Pulmonary artery endothelial cell (primary cell): ENCODE results near the gene TRIM29. TPM values are rescaled to one million over a fixed set of nuclear protein-coding genes. Genes with fewer than 3 reads are reported as not detected.

Experiments used
- DNase-seq: peaks from one replicate; pipeline ENCODE4 v3.0.0-alpha.2; 2011; ENCODE audit warnings: low read depth, low spot score
- total RNA-seq: library from RNA; depleted of rRNA; stranded (reverse); fragments of >200 nt; gene quantifications from 2 replicates; pipeline ENCODE4 v1.2.3, GENCODE V29; 2014

Gene TRIM29
- total RNA-seq, 1 donor from 2014 or later, result not detected

DNA sequence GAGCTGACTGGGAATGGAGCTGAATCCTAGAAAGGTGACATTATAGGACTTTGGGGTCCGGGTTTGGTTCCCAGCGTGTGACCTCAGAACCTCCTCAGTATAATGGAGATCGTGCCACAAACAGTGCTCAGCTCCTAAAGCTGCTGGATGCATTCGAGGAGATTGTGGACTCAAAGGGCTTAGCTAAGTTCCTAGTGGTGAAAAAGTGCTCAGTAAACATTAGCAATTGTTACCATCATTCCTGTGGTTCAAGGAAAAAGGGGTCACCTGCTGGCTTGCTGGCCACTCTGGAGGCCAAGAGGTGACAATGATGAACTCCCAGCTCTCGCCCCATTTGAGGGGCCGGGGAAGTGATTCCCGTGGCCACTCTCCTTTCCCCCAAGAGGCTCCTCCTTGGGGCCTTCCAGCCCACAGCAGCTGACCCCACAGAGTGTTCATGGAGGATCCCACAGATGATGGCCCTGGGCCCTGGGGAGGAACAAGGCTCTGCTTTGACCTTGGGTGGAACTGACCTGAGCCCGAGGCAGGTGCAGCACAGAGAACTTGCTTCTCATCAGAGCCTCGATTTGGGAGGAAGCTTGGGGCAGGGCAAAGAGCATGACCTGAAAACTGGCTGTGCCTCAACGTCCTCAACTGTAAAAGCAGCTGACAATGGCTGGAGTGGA lies 40.1 kb downstream of the TRIM29 start:
- no peak for DNase-seq

DNA sequence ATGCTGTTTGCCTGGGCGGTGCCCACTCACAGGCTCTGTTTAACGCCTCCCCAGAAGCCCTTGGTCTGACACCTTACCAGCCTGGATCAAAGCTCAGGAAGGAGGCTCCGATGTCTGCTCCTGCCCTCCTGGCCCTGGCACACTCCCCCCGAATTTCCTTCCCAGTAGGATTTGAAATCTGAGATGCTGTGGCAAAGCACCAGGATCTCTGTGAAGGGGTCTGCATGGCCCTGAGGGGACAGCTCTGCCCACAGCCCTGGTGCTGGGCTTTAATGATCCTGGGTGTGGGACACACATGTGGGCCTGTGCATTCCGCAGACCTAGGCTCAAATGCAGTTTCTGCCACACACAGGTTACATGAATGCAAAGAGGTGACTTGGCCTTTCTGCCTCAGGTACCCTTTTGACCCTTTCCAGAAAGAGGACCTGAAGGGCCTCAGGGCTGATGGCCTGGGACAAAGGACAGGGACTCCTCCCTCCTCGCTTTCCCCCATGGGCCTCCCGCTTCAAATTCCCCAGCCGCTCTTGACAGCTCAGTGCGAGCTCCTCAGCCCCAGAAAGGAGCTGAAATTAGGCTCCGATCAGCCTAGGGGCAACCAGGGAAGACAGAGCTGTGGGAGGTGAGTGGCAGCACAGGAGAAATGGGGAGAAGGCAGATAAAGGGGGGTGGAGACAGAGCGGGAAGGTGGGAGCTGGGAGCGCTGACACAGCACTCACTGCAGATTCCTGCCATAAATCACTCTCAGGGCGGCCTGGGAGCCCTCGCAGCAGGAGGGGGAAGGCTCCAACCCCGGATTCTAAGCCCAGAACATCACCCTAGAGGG lies 41.3 kb downstream of the TRIM29 start:
- DNase-seq, result no peak

DNA sequence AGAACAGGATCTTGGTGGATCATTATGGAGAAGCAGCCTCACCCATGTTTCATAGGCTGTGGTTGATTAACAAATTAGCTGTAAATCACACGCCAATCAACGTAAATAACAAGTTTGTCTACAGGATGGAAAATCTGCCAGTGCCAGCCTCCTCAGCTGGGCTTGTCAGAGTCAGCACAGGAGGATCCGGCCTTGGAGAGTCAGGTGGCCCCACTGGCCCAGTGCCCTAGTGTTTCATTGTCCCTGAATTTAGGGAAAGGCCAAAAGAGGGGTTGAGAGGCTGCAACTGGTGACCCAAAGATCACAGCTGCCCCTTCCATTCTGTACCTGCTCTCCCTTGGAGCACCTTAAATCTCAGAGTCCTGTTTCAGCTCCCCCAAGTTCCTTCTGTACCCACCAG lies 42.4 kb downstream of the TRIM29 start:
- DNase-seq, result no peak

DNA sequence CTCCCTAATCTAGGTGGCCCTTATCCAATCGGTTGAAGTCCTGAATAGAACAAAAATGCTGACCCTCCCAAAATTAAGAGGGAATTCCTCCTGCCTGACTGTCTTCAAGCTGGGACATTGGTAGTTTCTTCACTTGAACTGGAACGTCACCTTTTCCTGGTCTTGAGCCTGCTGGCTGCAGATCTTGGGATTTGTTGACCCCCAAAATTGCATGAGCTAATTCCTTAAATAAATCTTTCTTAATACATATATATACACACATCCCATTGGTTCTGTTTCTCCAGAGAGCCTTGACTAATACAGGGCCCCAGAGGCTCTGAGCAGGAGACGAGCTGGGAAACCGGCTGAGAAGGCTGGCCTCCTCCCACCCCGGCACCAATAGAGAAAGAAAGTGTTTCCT lies 46.2 kb downstream of the TRIM29 start:
- DNase-seq, result no peak

DNA sequence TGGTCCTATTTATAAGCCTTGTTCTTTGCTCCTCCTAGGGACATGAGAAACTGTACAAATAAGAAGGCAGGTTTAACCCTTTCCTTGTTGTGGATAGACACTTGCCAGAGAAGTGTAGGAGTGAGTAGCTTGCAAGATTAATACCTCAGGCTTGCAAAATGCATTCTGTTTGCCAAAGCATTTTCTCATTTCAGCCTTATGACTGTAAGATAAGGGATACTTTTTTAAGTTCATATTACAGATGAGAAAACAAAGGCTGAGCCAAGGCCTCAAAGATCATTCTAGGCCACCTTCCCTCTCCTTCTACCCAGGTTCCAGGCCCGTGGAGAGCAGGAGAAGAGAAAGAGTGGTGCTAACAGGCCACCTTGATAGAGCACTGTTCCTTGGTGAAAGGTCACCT lies 46.8 kb downstream of the TRIM29 start:
- no peak for DNase-seq

DNA sequence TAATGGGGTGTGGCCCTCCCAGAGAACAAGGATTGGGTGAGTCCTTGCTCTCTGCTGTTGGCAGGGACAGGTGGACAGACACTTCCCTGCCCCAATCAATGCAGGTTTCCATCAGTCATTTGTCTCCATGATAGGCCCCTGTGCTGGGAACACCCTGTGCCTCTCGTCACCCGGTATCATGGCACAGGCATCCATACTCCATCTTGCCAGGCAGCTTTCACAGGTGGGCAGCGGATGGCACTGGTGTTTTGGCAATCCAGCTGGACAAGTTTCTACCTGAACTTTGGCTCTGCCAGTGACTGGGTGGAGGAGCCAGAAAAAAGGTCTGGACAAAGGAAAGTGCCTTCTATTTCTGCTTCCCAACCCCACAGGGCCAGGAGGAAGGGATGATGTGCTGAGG lies 47.5 kb downstream of the TRIM29 start:
- DNase-seq, result no peak

DNA sequence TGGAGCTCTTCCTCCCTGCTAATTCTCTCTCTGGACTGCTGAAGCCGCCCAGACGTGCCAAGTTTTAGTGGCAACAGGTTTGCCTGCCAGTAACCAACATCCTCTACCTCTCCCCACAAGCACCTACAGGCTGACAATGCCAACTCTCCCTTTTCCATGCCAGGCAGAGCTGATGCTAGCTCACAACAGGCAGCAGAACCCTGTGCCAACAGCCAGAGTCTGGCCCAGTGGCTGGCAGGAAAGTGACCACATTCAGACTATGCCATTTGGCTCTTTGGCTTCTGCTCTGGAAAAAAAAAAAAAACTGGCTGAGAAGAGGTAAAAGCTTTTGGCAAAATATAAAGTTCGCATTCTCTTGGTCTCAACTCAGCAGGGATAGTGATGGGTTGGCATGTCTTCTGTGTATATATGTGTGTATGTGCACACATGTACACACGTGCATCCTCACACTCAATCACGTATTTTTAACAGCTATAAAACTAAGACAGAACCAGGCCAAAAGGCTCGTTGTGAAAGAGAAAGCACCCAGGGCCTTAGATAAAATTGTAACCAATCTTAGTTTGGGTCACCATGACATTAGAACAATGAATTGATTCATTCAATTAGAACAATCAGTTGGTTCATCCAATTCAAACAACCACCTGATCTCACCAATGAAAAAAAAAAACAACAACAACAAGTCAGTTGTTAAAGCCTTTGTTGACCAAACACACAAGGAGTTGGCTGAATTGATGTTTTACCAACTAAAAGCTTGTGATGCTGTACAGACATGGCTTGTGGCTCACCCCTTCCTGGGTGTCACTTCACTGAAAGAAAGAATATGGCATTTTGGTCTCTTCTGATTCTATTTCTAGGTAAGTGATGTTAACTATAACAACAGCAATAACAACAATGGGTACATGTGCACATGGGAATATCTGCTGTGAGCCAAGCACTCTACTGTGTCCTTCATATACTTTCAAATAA lies 48.6 kb downstream of the TRIM29 start:
- no peak for DNase-seq

DNA sequence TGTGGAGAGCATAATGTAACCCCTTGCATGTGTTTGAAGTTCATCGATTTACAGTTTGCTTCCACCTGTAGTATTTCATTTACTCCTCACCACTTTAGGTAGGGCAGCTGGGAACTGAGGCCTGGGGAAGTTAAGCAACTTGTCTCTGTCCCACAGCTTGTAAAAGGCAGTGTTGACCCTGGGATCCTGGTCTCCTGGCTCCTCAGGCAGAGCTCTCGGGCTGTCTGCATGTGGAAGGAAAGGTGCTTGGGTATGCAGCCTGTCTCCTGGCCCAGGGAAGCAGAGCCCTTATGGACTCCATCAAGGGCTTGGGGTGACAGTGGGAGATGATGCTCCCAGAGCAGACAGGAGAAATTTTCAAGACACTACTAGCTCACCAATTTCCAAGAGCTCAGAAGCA lies 49.9 kb downstream of the TRIM29 start:
- DNase-seq, result no peak

DNA sequence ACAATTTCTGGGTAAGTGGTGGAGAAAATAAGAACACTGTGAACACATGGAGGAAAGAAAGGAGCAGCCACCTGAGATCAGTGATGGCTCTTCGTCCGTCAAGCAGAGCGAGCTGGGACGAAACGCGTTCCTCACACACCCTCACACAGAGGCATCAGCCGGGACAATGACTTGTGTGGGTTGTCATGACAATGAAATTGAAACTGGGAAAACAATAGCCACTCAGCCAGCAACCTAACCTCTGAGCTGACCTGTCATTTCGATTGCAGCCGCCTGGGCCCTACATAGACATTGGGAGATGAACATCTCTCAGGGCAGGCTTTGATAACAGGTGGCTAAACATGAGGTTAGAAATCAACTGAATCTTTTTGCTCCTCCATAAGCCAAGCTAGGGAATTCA lies 51.3 kb downstream of the TRIM29 start:
- DNase-seq, result no peak

DNA sequence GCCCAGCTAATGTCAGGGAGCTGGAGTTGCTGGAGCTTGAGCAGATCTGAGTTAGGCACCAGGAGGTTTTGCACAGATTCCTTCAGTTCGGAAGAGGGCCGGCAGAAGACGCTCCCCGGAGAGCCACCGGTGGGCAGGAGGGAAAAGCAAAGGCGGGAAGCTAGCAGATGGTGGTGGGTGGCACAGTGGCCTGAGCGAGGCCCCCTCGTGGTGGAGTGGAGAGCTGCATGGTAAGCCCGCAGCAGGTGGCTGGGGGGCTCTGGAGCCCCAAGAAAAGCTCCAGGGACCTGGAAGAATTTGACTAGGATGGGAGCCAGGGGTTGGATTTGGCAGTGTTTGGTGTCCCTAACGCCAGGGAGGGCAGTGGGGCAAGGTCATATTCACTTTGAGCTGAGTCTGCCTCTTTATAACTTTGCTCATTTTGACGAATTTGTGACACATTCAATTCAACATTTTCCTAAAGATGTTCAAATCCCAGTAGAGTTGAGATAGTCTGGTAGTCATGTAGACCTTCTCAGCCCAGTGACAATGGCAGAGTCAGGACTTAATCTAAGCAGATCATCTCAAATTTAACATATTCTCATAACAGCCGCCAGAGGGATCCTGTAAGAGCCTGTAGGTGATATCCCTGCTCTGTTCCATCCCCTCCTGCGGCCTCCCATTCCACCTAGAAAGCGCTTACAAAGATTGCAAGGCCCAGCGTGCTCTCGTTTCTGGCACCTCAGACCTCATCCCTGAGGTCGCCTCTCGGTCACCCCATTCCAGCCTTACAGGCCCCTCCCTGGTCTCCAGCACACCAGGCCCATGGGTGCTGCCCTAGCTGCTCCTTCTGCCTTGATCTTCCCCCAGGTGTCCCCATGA lies 57.9 kb downstream of the TRIM29 start:
- no peak for DNase-seq

DNA sequence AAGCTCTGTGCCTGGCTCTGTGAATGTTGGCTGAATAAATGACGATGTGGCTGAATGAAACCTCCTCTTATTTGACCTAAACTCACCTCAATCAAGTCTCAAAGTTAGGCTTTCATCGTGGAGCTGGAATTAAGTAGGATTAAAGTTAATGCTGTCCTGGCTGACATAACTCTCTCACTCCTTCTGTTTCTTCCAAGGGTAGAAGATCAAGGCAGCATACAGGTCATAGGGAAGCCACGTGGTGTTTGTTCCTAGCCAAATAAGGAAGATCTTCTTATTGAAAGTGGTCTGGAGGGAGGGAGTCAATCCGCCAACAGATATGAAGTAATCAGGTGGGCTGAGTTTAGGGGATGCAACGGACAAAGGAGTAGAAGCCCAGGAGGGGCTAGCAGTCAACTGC lies 59.5 kb downstream of the TRIM29 start:
- no peak for DNase-seq

DNA sequence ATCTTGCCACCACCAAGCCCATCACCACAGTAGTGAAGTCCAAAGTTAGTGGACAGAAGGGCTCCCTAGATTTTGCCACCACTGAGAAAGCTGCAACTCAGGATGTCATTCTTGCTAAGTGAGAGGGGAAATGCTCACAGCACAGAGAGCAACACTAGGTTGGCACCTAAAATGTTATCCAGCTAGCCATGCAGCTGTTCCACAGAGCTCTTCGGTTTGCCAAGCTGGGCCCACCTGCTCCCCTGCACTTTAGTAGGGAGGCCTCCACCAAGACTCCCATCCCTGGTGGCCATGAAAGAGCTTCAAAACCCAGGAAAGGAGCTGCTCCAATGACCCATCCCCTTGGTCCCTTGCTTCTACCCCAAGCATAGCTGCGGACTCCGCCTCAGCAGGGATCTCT lies 63.8 kb downstream of the TRIM29 start:
- DNase-seq, result no peak

DNA sequence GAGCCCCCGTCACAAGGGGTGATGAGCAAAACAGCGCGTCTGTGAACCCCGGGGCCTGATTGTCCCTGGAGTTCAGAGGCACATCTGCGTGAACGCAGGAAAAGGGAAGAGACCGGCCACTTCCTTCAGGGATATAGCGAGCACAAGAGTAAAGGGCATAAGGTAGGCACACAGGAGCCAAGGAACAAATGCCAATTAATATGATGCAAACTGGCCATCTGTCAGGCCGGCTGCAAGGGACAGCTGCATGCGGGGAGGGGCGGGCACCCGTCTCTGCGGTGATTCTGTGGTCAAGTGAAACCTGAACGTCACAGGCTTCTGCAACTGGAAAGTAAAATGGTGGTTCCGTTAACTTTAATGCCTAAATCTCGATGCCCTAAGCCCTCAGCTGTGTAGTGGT lies 64.7 kb downstream of the TRIM29 start:
- no peak for DNase-seq

DNA sequence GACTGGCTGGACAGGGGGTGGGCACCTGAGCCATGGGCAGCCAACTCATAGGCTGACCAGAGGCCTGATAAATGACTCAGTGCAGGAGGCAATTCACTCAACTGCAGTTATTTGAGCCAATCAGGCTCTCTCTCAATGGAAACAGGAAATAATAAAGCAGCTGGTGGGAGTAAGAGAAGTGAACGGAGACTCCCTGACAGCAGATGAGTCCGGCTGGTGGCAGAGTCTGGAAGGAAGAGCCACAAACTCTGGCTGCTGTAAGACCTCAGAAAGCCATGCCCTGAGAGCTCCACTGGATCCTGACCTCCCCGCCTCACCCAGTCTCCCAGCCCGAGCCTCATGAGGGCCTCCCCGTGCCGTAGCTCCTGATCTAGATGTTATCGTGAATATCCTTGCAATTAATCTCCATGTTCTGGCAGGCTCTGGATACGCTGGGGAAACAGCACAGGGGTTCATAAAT lies 69.8 kb downstream of the TRIM29 start:
- DNase-seq, result no peak

DNA sequence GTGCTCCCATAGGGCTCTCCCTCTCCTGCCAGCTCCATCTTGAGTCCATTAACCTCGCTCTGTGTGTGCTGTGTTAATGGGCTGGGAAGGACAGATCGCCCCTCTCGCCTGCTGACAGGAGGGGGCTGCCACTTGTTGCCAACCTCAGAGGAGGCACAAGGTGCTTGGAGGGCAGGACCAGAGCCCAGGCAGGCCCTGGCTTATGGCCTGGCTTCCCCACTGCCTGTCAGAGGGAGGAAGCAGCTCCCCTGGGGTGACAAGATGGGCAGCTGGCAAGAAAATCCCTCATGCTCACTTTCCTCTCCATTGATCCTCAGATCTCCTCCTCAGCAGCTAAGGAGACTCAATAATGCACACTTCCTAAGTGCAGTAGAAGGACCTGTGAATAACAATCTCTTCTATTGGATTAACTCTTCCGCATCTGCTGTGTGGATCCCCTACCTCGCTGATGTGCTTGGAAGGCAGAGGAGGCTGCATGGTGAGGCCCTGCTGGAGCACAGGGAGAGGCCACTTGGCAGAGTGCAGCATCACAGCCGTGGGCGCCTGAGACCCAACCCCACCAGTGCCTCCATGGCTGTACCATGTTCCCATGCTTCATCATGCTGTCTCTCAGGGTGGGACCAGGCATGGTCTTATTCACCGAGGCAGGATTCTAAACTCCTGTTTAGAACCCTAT lies 70.3 kb downstream of the TRIM29 start:
- DNase-seq, result no peak

DNA sequence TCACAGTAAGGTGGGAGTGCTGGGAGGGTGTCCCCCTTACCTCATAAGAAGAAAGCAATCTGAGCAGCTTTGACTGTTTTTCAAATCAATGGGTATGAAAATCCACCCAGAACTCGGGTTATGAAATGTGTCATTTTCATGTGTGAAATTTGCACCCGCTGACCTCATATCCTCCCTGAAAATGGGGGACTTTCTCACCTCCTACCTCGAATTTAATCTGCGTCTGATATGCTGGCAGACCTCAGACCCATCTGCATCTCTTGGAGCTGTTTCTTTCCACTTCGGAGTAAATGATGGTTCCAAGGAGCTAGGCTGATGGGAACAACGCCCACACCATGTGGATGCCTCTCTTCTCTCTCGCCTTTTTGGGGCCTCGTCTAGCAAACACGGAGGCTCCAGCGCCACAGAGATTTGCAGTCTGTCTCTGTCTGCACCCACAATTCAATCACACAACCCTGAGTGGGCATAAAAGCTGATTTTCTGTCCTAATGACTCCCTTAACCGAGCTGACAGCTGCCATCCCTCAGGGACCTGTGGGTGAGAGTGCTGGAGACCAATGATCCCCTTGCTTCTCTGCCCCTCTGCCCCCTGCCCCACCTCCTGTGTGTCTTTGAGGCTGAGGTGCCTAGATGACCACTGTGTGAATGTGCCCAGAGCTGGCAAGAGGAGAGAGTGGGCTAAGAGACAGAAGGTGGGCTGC lies 71.0 kb downstream of the TRIM29 start:
- DNase-seq, result no peak

DNA sequence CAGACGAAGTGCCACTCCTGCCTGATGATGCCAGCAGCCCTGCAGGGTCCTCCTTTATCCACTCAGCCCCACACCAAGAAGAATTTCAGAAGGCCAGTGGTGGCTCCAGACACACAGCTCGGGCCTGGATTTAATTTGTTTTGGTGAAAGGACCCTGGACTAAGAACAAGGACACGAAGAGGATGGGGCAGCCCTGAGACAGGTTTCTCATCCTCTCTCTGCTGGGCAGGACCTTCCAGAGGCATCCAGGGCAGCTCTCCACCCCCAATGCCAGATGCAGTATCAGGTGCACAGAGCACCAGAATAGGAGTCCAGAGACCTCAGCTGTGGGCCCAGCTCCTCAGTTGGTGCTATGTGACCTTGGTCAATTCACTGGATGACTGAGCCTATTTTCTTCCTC lies 72.0 kb downstream of the TRIM29 start:
- DNase-seq, result no peak

DNA sequence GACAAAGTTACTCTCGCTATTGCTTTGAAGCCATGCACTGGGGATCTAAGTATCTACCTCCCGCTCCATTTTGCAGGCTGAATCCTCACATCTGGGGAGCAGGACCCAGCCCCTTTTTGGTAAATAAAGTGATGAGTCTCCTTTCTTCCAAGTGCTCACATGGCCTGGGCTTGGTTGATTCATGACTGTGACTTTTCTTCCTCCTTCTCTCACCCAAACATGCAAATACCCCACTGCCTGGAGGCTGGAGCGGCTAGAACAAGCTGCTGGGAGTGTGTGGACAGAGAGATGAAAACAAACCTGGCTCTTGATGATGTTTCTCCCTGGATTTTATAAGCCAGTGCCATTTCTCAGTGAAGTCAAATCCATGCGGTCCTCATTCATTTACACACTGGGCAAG lies 72.7 kb downstream of the TRIM29 start:
- DNase-seq, result no peak

DNA sequence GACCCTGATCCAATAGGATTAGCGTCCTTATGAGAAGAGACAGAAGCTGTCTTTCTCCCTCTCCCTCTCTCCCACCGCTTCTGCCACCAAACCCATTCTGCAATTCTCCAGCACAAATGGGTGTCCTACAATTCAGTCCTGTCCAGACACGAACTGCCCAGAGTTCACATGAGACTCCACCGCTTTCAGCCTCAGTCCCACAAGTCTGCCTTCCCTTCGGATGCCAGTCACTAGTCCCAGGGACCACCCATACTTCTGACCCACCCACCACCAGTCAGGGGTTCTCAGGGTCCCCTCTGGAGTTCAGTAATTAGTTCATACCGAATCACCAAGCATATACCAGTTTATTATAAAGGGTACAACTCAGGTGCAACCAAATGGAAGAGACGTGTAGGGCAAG lies 73.6 kb downstream of the TRIM29 start:
- DNase-seq, result no peak
